Esophagus (tissue), 2 donors: ENCODE data around the gene THADA. TPM values are rescaled to one million over a fixed set of nuclear protein-coding genes. Genes with fewer than 3 reads are reported as not detected.
A peak's percentile ranks its signal among the peaks of the same experiment; 100 is the strongest.
"Not testable (repeated sequence)": the region's sequence is repeated elsewhere in the genome, so short reads cannot be mapped to it uniquely, and the experiment has no call there.

Experiments
- H3K27ac ChIP-seq, 2 donors: one replicate each; pipeline ENCODE4 v1.5.1; 2013; ENCODE audit warnings: low read depth in 2 of 2, mild to moderate bottlenecking in 2 of 2, inconsistent platforms in 1 of 2, low read length in 1 of 2, moderate library complexity in 1 of 2
- H3K27me3 ChIP-seq, 2 donors: one replicate each; pipeline ENCODE4 v1.6.1; 2013; ENCODE audit warnings: low read length in 2 of 2, control low read depth in 1 of 2, mild to moderate bottlenecking in 1 of 2; ENCODE audit not compliant: insufficient read depth in 2 of 2, control insufficient read depth in 1 of 2
- H3K36me3 ChIP-seq, 2 donors: one replicate each; pipeline ENCODE4 v1.6.1; 2013; ENCODE audit warnings: low read length in 1 of 2; ENCODE audit not compliant: control insufficient read depth in 2 of 2, insufficient read depth in 2 of 2
- H3K4me1 ChIP-seq, 2 donors: one replicate each; pipeline ENCODE4 v1.6.1; 2013; ENCODE audit warnings: low read length in 1 of 2; ENCODE audit not compliant: control insufficient read depth in 2 of 2, insufficient read depth in 2 of 2
- H3K4me3 ChIP-seq, 2 donors: one replicate each; pipeline ENCODE4 v1.5.1; 2013; ENCODE audit warnings: low read length in 2 of 2, mild to moderate bottlenecking in 2 of 2, low read depth in 1 of 2, moderate library complexity in 1 of 2
- H3K9me3 ChIP-seq, 2 donors: one replicate each; pipeline ENCODE4 v1.6.1; 2013; ENCODE audit warnings: mild to moderate bottlenecking in 2 of 2, low read depth in 1 of 2, low read length in 1 of 2, moderate library complexity in 1 of 2; ENCODE audit not compliant: control insufficient read depth in 2 of 2, insufficient read depth in 1 of 2
- WGBS, 2 donors: extraction: QIAGEN DNeasy Blood & Tissue Kit; methylation state at CpG; one replicate each; pipeline ENCODE4 v1.1.7; 2013; 5-methylcytosine and 5-hydroxymethylcytosine counted together
- polyA plus RNA-seq, 2 donors: library from polyadenylated mRNA; stranded (reverse); fragments of 200-250 nt; gene quantifications; one replicate each; pipeline ENCODE4 v1.2.3, GENCODE V29; 2013
- donor health status: healthy with polysubstance abuse.
- donor health status: Bipolar disorder and iron deficiency.

Gene THADA
- 10 to 100 TPM in 1 of 2 donors, 1 to 10 TPM in 1; 8.3 to 13.2 TPM for polyA plus RNA-seq

- Histone ChIP-seq H3K27me3 (no peaks in the 10 kb centered on the region), H3K4me1 (peaks cover 0 to 3% of the 10 kb centered on the region in 2 donors), H3K27ac (peak within 1 kb of the TSS; percentile 91 to 98), H3K36me3 (no peaks in the 10 kb centered on the region), H3K4me3 (peak within 1 kb of the TSS; percentile 69 to 95), H3K9me3 (no peaks in the 10 kb centered on the region)
- 0% methylated on average over 52 of the region's 52 CpGs for WGBS, 2 donors
These were observed at the start of gene THADA for GRCh38 chr2:43595603-43596412. TSS of gene THADA (minus strand) at chr2:43596038. CDS start at chr2:43592392, 3,646 bp downstream.

- no peak overlapping the region for H3K4me3 ChIP-seq
- 99 to 100% methylated on average over 1 of the region's 1 CpG for WGBS, 2 donors
These were observed 47.8 kb upstream of the THADA start for GRCh38 chr2:43643680-43644079.

GRCh38 chr2:43642363-43642762 lies 46.5 kb upstream of the THADA start:
- H3K27me3 ChIP-seq, result no peaks in the 10 kb centered on the region
- no peak overlapping the region for H3K27ac ChIP-seq
- H3K9me3 ChIP-seq, result no peaks in the 10 kb centered on the region
- no peak overlapping the region for H3K4me3 ChIP-seq
- no peaks in the 10 kb centered on the region for H3K36me3 ChIP-seq
- 49 to 50% methylated on average over 2 of the region's 2 CpGs for WGBS, 2 donors
- H3K4me1 ChIP-seq, result no peaks in the 10 kb centered on the region

More at GRCh38 chr2:43643680-43644079, 47.8 kb upstream of the THADA start:
- Histone ChIP-seq H3K27me3 (no peaks in the 10 kb centered on the region), H3K27ac (no peak overlapping the region), H3K4me1 (no peaks in the 10 kb centered on the region), H3K36me3 (no peaks in the 10 kb centered on the region), H3K9me3 (no peaks in the 10 kb centered on the region)

GRCh38 chr2:43637030-43637803 lies 41.4 kb upstream of the THADA start, which contains the start of gene PLEKHH2:
TSS of gene PLEKHH2 (plus strand) at chr2:43637260. CDS start at chr2:43644674, 7,414 bp downstream.
- H3K9me3 ChIP-seq, result no peaks in the 10 kb centered on the region
- whole genome bisulfite sequencing, 2 donors, result 1% methylated on average over 67 to 75 of the region's 75 CpGs
- no peaks in the 10 kb centered on the region for H3K27me3 ChIP-seq
- H3K36me3 ChIP-seq, result no peaks in the 10 kb centered on the region
- peak within 1 kb of the TSS; percentile 65 to 74 for H3K27ac ChIP-seq
- H3K4me1 ChIP-seq, result peaks cover 0 to 6% of the 10 kb centered on the region in 2 donors
- peak within 1 kb of the TSS; percentile 64 to 88 for H3K4me3 ChIP-seq

- 19% methylated on average over 10 of the region's 10 CpGs for WGBS, 2 donors
- peak overlapping the region; percentile 64 to 88 for H3K4me3 ChIP-seq
- H3K27ac ChIP-seq, result no peak overlapping the region
- H3K27me3 ChIP-seq, result no peaks in the 10 kb centered on the region
- H3K9me3 ChIP-seq, result no peaks in the 10 kb centered on the region
- no peaks in the 10 kb centered on the region for H3K36me3 ChIP-seq
- H3K4me1 ChIP-seq, result peaks cover 0 to 6% of the 10 kb centered on the region in 2 donors
These were observed 40.8 kb upstream of the THADA start for GRCh38 chr2:43636621-43637020.

- H3K9me3 ChIP-seq, H3K27me3 ChIP-seq, H3K36me3 ChIP-seq, H3K4me1 ChIP-seq, H3K27ac ChIP-seq, H3K4me3 ChIP-seq: not testable (repeated sequence)
- WGBS, 2 donors, result 94 to 95% methylated on average over 12 of the region's 12 CpGs
These were observed 40.3 kb upstream of the THADA start for GRCh38 chr2:43636153-43636552.

GRCh38 chr2:43634604-43635306 lies 38.9 kb upstream of the THADA start:
- H3K9me3 ChIP-seq, result no peaks in the 10 kb centered on the region
- no peak overlapping the region for H3K27ac ChIP-seq
- no peaks in the 10 kb centered on the region for H3K27me3 ChIP-seq
- peaks cover 0 to 6% of the 10 kb centered on the region in 2 donors for H3K4me1 ChIP-seq
- no peaks in the 10 kb centered on the region for H3K36me3 ChIP-seq
- WGBS, 2 donors, result 21 to 25% methylated on average over 6 of the region's 6 CpGs
- no peak overlapping the region for H3K4me3 ChIP-seq

- Histone ChIP-seq H3K4me1 (peaks cover 0 to 2% of the 10 kb centered on the region in 2 donors), H3K27me3 (no peaks in the 10 kb centered on the region), H3K4me3 (no peak overlapping the region), H3K27ac (no peak overlapping the region), H3K36me3 (no peaks in the 10 kb centered on the region), H3K9me3 (no peaks in the 10 kb centered on the region)
- 48 to 59% methylated on average over 11 of the region's 11 CpGs for WGBS, 2 donors
These were observed 35.9 kb upstream of the THADA start for GRCh38 chr2:43631618-43632317.
